Tibial nerve (tissue), 4 donors: ENCODE results near the gene PDE1A. TPM values are rescaled to one million over a fixed set of nuclear protein-coding genes. Genes with fewer than 3 reads are reported as not detected.
A peak's percentile ranks its signal among the peaks of the same experiment; 100 is the strongest.

Experiments used
- DNase-seq, 2 donors: peaks; one replicate each; pipeline ENCODE4 v3.0.0-alpha.2; 2019; ENCODE audit warnings: low spot score in 2 of 2
- H3K27ac ChIP-seq, 4 donors: fragments of 200-600 bp; sonication (generic) in 3 of 4; one replicate each; pipeline ENCODE4 v1.5.1; 2017 to 2019; ENCODE audit warnings: mild to moderate bottlenecking in 1 of 4
- H3K27me3 ChIP-seq, 2 donors: fragments of 200-600 bp; sonication (generic) in 1 of 2; one replicate each; pipeline versions ENCODE4 v1.5.1 to v1.6.0; 2017 to 2019
- H3K36me3 ChIP-seq, 3 donors: fragments of 200-600 bp; sonication (generic); one replicate each; pipeline ENCODE4 v1.5.1; 2018 to 2019
- H3K4me1 ChIP-seq, 4 donors: fragments of 200-600 bp; sonication (generic) in 3 of 4; one replicate each; pipeline ENCODE4 v1.5.1; 2017 to 2019
- H3K4me3 ChIP-seq, 4 donors: fragments of 200-600 bp; sonication (generic) in 3 of 4; one replicate each; pipeline ENCODE4 v1.5.1; 2017 to 2019; ENCODE audit warnings: mild to moderate bottlenecking in 1 of 4, moderate library complexity in 1 of 4
- H3K9me3 ChIP-seq, 4 donors: fragments of 200-600 bp; sonication (generic) in 3 of 4; one replicate each; pipeline ENCODE4 v1.5.1; 2017 to 2019
- CTCF ChIP-seq, 5 experiments: fragments of 200-600 bp in 3 of 5; fragments of 450-650 bp in 2 of 5; sonication (generic) in 3 of 5; IDR thresholded peaks; one replicate each; pipeline ENCODE4 v1.5.1; 2016 to 2019; ENCODE audit warnings: antibody characterized with exemption in 5 of 5, mild to moderate bottlenecking in 3 of 5, moderate library complexity in 2 of 5
- EP300 ChIP-seq, 2 donors: sonication (generic); formaldehyde crosslinking; IDR thresholded peaks; one replicate each; pipeline ENCODE4 v1.6.1; 2017; ENCODE audit warnings: antibody characterized with exemption in 2 of 2, mild to moderate bottlenecking in 1 of 2
- POLR2A ChIP-seq, 2 donors: fragments of 450-650 bp; IDR thresholded peaks; one replicate each; pipeline ENCODE4 v1.6.1; 2017; ENCODE audit warnings: antibody characterized with exemption in 2 of 2, mild to moderate bottlenecking in 2 of 2, moderate library complexity in 2 of 2
- WGBS, 2 donors: methylation state at CpG; one replicate each; pipeline ENCODE4 v1.1.5; 2018; 5-methylcytosine and 5-hydroxymethylcytosine counted together
- total RNA-seq, 4 donors: library from RNA; depleted of rRNA; stranded (reverse); fragments of >200 nt; gene quantifications; one replicate each; pipeline ENCODE4 v1.1.0, GENCODE V29; 2016

The PDE1A gene
- total RNA-seq, 4 donors from 2014 or later: 21.6 to 51.8 (median 43.7) TPM

GRCh38 chr2:182259629-182260150 lies 167.1 kb downstream of the PDE1A start:
- WGBS, 2 donors: 33 to 39% methylated on average over 4 of the region's 4 CpGs
- H3K27ac ChIP-seq: peak overlapping the region in 2 of 4 donors; percentile 2 to 4
- no peak overlapping the region for H3K4me3 ChIP-seq

GRCh38 chr2:182252534-182252933 lies 174.3 kb downstream of the PDE1A start:
- Histone ChIP-seq H3K4me1 (peaks cover 0 to 6% (median 0%) of the 10 kb centered on the region in 4 donors), H3K9me3 (no peaks in the 10 kb centered on the region), H3K27ac (no peak overlapping the region), H3K36me3 (no peaks in the 10 kb centered on the region), H3K4me3 (no peak overlapping the region), H3K27me3 (no peaks in the 10 kb centered on the region)
- DNase-seq: no peak
- TF ChIP-seq CTCF (IDR thresholded peaks at IDR 0.05): no peak
- no peak for TF ChIP-seq EP300 (IDR thresholded peaks at IDR 0.05)
- TF ChIP-seq POLR2A (IDR thresholded peaks at IDR 0.05): no peak
- 67 to 77% methylated on average over 2 of the region's 2 CpGs for WGBS, 2 donors

More at GRCh38 chr2:182259629-182260150, 167.1 kb downstream of the PDE1A start:
- DNase-seq: no peak
- TF ChIP-seq CTCF (IDR thresholded peaks at IDR 0.05): no peak
- TF ChIP-seq POLR2A (IDR thresholded peaks at IDR 0.05): no peak
- TF ChIP-seq EP300 (IDR thresholded peaks at IDR 0.05): no peak
- H3K4me1 ChIP-seq: peaks cover 0 to 18% (median 0%) of the 10 kb centered on the region in 4 donors
- no peaks in the 10 kb centered on the region for H3K27me3 ChIP-seq
- no peaks in the 10 kb centered on the region for H3K36me3 ChIP-seq
- H3K9me3 ChIP-seq: no peaks in the 10 kb centered on the region

- Histone ChIP-seq H3K9me3 (no peaks in the 10 kb centered on the region), H3K27ac (peak overlapping the region in 1 of 4 donors; percentile 70), H3K27me3 (no peaks in the 10 kb centered on the region), H3K36me3 (no peaks in the 10 kb centered on the region), H3K4me3 (no peak overlapping the region), H3K4me1 (peaks cover 0 to 6% (median 0%) of the 10 kb centered on the region in 4 donors)
- no peak for DNase-seq
- no peak for TF ChIP-seq CTCF (IDR thresholded peaks at IDR 0.05)
- TF ChIP-seq POLR2A (IDR thresholded peaks at IDR 0.05): no peak
- no peak for TF ChIP-seq EP300 (IDR thresholded peaks at IDR 0.05)
- WGBS, 2 donors: 95 to 100% methylated on average over 2 of the region's 2 CpGs
Measured at GRCh38 chr2:182248898-182249297, 177.9 kb downstream of the PDE1A start.

GRCh38 chr2:182248362-182248761 lies 178.5 kb downstream of the PDE1A start:
- peak overlapping the region in 1 of 4 donors; percentile 70 for H3K27ac ChIP-seq
- 52% methylated on average over 6 of the region's 6 CpGs for WGBS, 2 donors
- H3K4me3 ChIP-seq: no peak overlapping the region
- H3K36me3 ChIP-seq: no peaks in the 10 kb centered on the region
- H3K27me3 ChIP-seq: no peaks in the 10 kb centered on the region
- H3K9me3 ChIP-seq: no peaks in the 10 kb centered on the region
- DNase-seq: no peak
- peaks cover 0 to 6% (median 0%) of the 10 kb centered on the region in 4 donors for H3K4me1 ChIP-seq
- TF ChIP-seq EP300 (IDR thresholded peaks at IDR 0.05): no peak
- no peak for TF ChIP-seq CTCF (IDR thresholded peaks at IDR 0.05)
- TF ChIP-seq POLR2A (IDR thresholded peaks at IDR 0.05): no peak

GRCh38 chr2:182247831-182248230 lies 179.0 kb downstream of the PDE1A start:
- no peaks in the 10 kb centered on the region for H3K27me3 ChIP-seq
- H3K4me3 ChIP-seq: no peak overlapping the region
- H3K4me1 ChIP-seq: peaks cover 0 to 6% (median 0%) of the 10 kb centered on the region in 4 donors
- DNase-seq: no peak
- no peak for TF ChIP-seq EP300 (IDR thresholded peaks at IDR 0.05)
- TF ChIP-seq POLR2A (IDR thresholded peaks at IDR 0.05): no peak
- TF ChIP-seq CTCF (IDR thresholded peaks at IDR 0.05): no peak
- H3K9me3 ChIP-seq: no peaks in the 10 kb centered on the region
- H3K36me3 ChIP-seq: no peaks in the 10 kb centered on the region
- 39 to 42% methylated on average over 1 of the region's 1 CpG for WGBS, 2 donors
- H3K27ac ChIP-seq: no peak overlapping the region
